Right atrium auricular region (tissue), 2 donors: ENCODE data around the gene INPP4B. TPM values are rescaled to one million over a fixed set of nuclear protein-coding genes. Genes with fewer than 3 reads are reported as not detected.

Experiments used
- DNase-seq: peaks from one replicate; pipeline ENCODE4 v3.0.0-alpha.2; 2019; ENCODE audit warnings: low spot score
- H3K27ac ChIP-seq, 2 donors: fragments of 200-600 bp; sonication (generic); 1 replicate in 1 of 2; 2 replicates in 1 of 2; pipeline ENCODE4 v1.5.1; 2016 to 2019
- H3K27me3 ChIP-seq, 2 donors: fragments of 200-600 bp; sonication (generic); one replicate each; pipeline versions ENCODE4 v1.5.1 to v1.6.0; 2017 to 2019
- H3K36me3 ChIP-seq: fragments of 200-600 bp; sonication (generic); one replicate; pipeline ENCODE4 v1.5.1; 2016
- H3K4me1 ChIP-seq, 2 donors: fragments of 200-600 bp; sonication (generic); one replicate each; pipeline versions ENCODE4 v1.5.1 to v1.6.0; 2017 to 2019
- H3K4me3 ChIP-seq, 2 donors: fragments of 200-600 bp; sonication (generic); 1 replicate in 1 of 2; 2 replicates in 1 of 2; pipeline ENCODE4 v1.5.1; 2017 to 2019; ENCODE audit warnings: mild to moderate bottlenecking in 1 of 2, moderate library complexity in 1 of 2
- H3K9me3 ChIP-seq, 2 donors: fragments of 200-600 bp; sonication (generic); one replicate each; pipeline ENCODE4 v1.5.1; 2019
- total RNA-seq, 2 donors: library from RNA; depleted of rRNA; stranded (reverse); fragments of >200 nt; gene quantifications; one replicate each; pipeline ENCODE4 v1.1.0, GENCODE V29; 2016
- TF ChIP-seq, protein P1 (sequence below), 2 donors: fragments of 200-600 bp; sonication (generic); IDR thresholded peaks; one replicate each; pipeline ENCODE4 v1.5.1; 2019; ENCODE audit warnings: antibody characterized with exemption in 2 of 2

INPP4B gene
- total RNA-seq, 2 donors from 2014 or later: 14.8 to 15.3 TPM

DNA sequence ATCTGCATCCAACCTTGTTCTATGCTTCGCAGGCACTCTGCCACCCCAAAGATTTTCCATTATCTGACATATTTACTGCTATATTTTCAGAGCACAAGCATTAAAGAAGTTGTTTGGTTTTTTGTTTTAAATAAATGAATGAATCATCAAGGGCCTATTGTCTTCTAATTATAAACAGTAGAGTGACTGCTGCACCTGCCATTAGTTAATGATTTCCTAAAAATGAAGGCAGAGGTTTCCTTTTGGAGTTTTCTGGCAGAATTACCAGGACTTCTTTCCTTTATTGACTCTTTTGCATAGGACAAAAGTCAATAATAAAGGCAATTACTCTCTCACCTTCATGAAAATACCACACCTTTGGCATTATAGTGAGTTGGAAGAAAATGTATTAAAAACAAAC, 238.1 kb downstream of the INPP4B start:
- Histone ChIP-seq H3K27ac (no peak overlapping the region), H3K27me3 (no peaks in the 10 kb centered on the region), H3K4me3 (no peak overlapping the region), H3K36me3 (no peaks in the 10 kb centered on the region), H3K9me3 (peaks cover 0 to 9% of the 10 kb centered on the region in 2 donors), H3K4me1 (no peaks in the 10 kb centered on the region)
- no peak for DNase-seq
- TF ChIP-seq, protein P1, sequence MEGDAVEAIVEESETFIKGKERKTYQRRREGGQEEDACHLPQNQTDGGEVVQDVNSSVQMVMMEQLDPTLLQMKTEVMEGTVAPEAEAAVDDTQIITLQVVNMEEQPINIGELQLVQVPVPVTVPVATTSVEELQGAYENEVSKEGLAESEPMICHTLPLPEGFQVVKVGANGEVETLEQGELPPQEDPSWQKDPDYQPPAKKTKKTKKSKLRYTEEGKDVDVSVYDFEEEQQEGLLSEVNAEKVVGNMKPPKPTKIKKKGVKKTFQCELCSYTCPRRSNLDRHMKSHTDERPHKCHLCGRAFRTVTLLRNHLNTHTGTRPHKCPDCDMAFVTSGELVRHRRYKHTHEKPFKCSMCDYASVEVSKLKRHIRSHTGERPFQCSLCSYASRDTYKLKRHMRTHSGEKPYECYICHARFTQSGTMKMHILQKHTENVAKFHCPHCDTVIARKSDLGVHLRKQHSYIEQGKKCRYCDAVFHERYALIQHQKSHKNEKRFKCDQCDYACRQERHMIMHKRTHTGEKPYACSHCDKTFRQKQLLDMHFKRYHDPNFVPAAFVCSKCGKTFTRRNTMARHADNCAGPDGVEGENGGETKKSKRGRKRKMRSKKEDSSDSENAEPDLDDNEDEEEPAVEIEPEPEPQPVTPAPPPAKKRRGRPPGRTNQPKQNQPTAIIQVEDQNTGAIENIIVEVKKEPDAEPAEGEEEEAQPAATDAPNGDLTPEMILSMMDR (IDR thresholded peaks at IDR 0.05): no peak

DNA sequence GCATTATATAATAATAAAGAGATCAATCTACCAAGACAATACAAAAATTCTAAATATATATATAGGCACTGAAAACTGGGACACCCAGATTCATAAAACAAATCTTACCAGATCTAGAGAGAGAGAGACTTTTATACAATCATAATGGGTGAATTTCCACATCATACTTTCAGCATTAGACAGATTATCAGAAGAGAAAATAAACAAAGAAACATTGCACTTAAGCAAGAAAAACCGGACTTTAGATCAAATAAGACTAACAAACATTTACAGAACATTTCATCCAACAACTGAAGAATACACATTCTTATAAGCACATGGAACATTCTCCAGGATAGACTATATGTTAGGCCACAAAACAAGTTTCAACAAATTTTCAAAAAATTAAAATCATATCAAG, 245.1 kb downstream of the INPP4B start:
- DNase-seq: no peak
- Histone ChIP-seq H3K27me3 (no peaks in the 10 kb centered on the region), H3K4me3 (no peak overlapping the region), H3K4me1 (no peaks in the 10 kb centered on the region), H3K27ac (no peak overlapping the region), H3K9me3 (peaks cover 0 to 9% of the 10 kb centered on the region in 2 donors), H3K36me3 (no peaks in the 10 kb centered on the region)
- TF ChIP-seq, protein P1 (IDR thresholded peaks at IDR 0.05): no peak

DNA sequence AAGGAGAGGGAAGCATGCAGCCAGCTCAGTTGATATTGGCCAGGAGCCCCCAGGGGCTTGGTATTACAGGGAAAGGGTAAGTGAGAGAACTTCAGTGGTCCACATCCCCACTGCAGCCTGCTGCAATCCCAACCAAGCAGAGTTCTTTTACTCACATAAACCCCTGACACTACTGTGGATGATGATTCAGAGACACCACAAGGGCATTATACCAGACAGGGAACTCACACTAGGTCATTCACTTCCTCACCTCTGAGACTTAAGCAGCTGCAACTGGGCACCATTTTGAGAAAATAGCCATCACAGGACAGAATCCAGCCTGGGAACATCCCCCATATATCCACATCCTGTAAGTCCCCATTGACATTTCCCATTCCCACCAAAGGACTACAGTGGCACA, 248.0 kb downstream of the INPP4B start:
- Histone ChIP-seq H3K27ac (no peak overlapping the region), H3K36me3 (no peaks in the 10 kb centered on the region), H3K9me3 (no peaks in the 10 kb centered on the region), H3K4me3 (no peak overlapping the region), H3K27me3 (no peaks in the 10 kb centered on the region), H3K4me1 (no peaks in the 10 kb centered on the region)
- TF ChIP-seq, protein P1 (IDR thresholded peaks at IDR 0.05): no peak
- no peak for DNase-seq

- Histone ChIP-seq H3K9me3 (no peaks in the 10 kb centered on the region), H3K27ac (no peak overlapping the region), H3K4me3 (no peak overlapping the region), H3K27me3 (no peaks in the 10 kb centered on the region), H3K36me3 (no peaks in the 10 kb centered on the region), H3K4me1 (no peaks in the 10 kb centered on the region)
- TF ChIP-seq, protein P1 (IDR thresholded peaks at IDR 0.05): no peak
- DNase-seq: no peak
Observed at GRCh38 chr4:142596595-142596994, 249.5 kb downstream of the INPP4B start.

GRCh38 chr4:142596121-142596520, 250.0 kb downstream of the INPP4B start:
- TF ChIP-seq, protein P1 (IDR thresholded peaks at IDR 0.05): no peak
- Histone ChIP-seq H3K4me3 (no peak overlapping the region), H3K9me3 (no peaks in the 10 kb centered on the region), H3K27ac (no peak overlapping the region), H3K36me3 (no peaks in the 10 kb centered on the region), H3K27me3 (no peaks in the 10 kb centered on the region), H3K4me1 (no peaks in the 10 kb centered on the region)
- no peak for DNase-seq

DNA sequence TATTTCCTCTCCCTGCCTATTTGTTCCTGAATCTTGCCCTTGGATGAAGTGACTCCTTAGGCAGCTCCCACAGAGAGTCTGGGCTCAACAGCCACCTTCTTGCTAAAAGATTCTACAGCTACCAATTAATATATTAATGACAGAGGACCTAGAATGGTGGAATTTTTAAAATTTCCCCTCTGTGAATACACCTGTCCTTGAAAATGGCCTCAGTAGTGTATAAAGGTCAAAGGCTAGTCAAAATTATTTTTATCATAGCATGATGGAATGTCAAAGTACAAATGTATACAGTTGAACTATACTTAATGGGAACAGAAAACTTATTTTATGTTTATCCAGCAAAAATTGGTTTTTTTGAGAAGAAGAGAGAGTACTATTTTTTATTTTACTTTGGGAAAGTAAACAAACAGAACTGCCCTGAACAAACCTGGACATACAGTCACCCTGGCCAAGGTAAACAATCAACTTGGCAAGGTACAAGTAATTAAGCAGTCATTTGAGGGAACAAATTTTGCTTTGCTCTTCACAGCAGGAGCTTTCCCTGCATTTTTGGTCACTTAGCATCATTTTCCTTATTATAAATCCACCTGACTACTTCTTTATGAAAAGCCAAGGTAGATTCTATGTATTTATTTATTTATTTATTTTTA, 250.8 kb downstream of the INPP4B start:
- TF ChIP-seq, protein P1 (IDR thresholded peaks at IDR 0.05): no peak
- DNase-seq: no peak
- H3K9me3 ChIP-seq: peaks cover 0 to 1% of the 10 kb centered on the region in 2 donors

More for the DNA sequence above, 250.8 kb downstream of the INPP4B start:
- no peaks in the 10 kb centered on the region for H3K36me3 ChIP-seq
- H3K4me3 ChIP-seq: no peak overlapping the region
- H3K4me1 ChIP-seq: no peaks in the 10 kb centered on the region
- no peak overlapping the region for H3K27ac ChIP-seq
- no peaks in the 10 kb centered on the region for H3K27me3 ChIP-seq
